NB4 (cell line): ENCODE measurements around the gene TMEM95.
"Not testable (repeated sequence)": the region's sequence is repeated elsewhere in the genome, so short reads cannot be mapped to it uniquely, and the experiment has no call there.

Source experiments
- DNase-seq: peaks from one replicate; pipeline ENCODE4 v3.0.0; 2010; ENCODE audit warnings: low read depth
- H3K4me3 ChIP-seq: one replicate; pipeline ENCODE4 v1.5.1; 2011; ENCODE audit warnings: mild to moderate bottlenecking, low read depth, low read length, moderate library complexity
- MYC ChIP-seq: IDR thresholded peaks from 2 replicates; pipeline ENCODE4 v1.6.1; 2011; ENCODE audit warnings: low read depth, low read length
- POLR2A ChIP-seq: IDR thresholded peaks from 2 replicates; pipeline ENCODE4 v1.6.1; 2011; ENCODE audit warnings: mild to moderate bottlenecking; ENCODE audit not compliant: insufficient read length; ENCODE audit errors: extremely low read depth
- TF ChIP-seq, protein P1 (sequence below): IDR thresholded peaks from one replicate; pipeline ENCODE4 v1.5.1; 2012; ENCODE audit warnings: low read depth, low read length
- TF ChIP-seq, protein P2 (sequence below): IDR thresholded peaks from 2 replicates; pipeline ENCODE4 v1.6.1; 2011; ENCODE audit warnings: low read depth, low read length

Gene TMEM95

DNA sequence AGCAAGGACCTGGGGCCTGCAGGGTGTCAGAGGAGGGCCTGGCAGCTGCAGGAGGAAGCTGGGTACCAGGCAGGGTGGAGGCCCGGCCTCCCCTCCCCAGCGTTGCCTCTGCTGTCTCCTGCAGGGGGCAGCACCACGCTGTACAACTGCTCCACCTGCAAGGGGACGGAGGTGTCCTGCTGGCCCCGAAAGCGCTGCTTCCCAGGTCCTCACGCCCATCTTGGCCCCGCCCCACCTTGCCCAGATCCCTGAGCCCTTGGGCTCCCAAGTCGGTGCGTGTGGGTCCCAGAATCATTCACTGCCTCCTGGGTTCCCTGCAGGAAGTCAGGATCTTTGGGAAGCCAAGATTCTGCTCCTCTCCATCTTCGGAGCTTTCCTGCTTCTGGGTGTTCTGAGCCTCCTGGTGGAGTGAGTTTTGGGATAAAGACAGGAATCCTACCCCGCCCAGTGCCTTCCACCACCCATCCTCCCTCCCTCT, 1.2 kb downstream of the TMEM95 start:
- TF ChIP-seq, protein P1, sequence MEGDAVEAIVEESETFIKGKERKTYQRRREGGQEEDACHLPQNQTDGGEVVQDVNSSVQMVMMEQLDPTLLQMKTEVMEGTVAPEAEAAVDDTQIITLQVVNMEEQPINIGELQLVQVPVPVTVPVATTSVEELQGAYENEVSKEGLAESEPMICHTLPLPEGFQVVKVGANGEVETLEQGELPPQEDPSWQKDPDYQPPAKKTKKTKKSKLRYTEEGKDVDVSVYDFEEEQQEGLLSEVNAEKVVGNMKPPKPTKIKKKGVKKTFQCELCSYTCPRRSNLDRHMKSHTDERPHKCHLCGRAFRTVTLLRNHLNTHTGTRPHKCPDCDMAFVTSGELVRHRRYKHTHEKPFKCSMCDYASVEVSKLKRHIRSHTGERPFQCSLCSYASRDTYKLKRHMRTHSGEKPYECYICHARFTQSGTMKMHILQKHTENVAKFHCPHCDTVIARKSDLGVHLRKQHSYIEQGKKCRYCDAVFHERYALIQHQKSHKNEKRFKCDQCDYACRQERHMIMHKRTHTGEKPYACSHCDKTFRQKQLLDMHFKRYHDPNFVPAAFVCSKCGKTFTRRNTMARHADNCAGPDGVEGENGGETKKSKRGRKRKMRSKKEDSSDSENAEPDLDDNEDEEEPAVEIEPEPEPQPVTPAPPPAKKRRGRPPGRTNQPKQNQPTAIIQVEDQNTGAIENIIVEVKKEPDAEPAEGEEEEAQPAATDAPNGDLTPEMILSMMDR = peak; percentile 62
- TF ChIP-seq MYC = peak; percentile 43; the same call in 1 of the 2 replicates
- TF ChIP-seq, protein P2, sequence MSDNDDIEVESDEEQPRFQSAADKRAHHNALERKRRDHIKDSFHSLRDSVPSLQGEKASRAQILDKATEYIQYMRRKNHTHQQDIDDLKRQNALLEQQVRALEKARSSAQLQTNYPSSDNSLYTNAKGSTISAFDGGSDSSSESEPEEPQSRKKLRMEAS = peak; percentile 59
- no peak for TF ChIP-seq POLR2A
- peak; percentile 81 for DNase-seq
- H3K4me3 ChIP-seq = no peak overlapping the region

DNA sequence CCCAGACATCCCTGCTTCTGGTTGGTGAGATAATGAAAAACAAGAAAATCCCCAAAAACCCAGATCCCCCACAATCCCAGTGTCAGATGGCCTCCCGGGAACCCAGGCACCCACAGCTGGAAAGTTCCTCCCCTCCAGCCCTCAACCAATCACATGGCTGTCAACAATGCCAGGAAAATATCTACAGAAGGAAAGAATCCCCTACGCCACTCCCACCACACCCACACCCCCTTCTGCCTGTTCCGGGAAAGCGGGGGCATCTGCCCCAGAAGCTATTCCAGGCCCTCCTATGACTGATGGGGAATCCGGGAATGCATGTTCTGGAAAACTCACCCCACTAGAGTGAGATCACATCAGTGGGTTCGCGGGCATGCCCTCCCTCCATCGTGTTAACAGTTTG, 1.8 kb downstream of the TMEM95 start:
- no peak overlapping the region for H3K4me3 ChIP-seq
- TF ChIP-seq, protein P2 = no peak
- TF ChIP-seq MYC = no peak
- no peak for DNase-seq

DNA sequence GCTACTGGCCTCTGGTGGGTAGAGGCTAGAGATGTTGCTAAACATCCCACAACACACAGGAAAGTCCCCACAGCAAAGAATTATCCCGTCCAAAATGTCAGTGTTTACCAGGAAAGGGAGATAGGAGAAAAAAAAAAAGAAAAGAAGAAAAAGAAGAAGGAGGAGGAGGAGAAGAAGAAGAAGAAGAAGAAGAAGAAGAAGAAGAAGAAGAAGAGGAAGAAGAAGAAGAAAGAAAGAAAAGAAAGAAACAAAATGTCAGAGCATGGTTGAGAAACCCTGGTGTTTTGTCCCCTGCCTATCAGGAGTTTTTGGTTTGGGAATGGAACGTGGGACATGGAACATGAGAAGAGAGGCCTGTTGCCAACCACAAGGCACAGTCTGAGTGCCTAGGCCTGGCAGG, 2.4 kb downstream of the TMEM95 start:
- H3K4me3 ChIP-seq = no peak overlapping the region
- TF ChIP-seq POLR2A (no peak), MYC (no peak)
- TF ChIP-seq, protein P2 = no peak
- TF ChIP-seq, protein P1 = no peak
- DNase-seq = no peak

DNA sequence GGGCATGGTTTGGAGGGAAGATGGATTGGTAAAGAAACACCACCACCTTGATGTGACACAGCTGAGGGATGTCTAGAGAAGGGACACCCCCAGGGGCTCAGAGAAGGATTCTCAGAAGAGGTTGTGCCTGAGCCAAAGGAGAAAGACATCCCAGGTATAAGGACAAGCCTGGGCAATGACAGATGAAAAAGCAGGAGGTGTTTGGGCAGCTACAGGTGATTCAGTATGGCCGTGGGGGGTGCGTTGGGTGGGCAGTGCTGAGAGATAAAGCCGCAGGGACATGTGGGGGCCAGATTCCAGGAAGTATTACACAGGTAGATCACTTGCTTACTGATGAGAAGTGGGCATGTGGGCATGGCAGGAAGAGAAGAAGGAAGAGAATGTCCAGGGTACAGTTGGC, 7.0 kb downstream of the TMEM95 start:
- TF ChIP-seq, protein P2 = no peak
- no peak for TF ChIP-seq MYC
- no peak for TF ChIP-seq POLR2A
- TF ChIP-seq, protein P1 = no peak
- no peak overlapping the region for H3K4me3 ChIP-seq
- DNase-seq = no peak

DNA sequence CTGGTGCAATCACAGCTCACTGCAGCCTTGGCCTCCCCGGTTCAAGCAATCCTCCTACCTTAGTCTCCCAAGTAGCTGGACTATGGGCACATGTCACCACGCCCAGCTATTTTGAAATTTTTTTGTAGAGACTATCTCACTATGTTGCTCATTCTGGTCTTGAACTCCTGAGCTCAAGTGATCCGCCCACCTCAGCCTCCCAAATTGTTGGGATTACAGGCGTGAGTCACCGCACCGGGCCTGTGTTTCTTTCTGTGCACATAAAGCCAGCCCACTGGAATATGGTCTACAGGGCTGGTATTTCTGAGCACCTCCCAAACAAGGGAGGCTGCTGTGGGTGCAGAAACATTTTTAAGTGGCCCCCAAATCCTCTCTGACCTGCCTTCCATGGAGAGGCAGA, 8.4 kb downstream of the TMEM95 start:
- TF ChIP-seq MYC = no peak
- TF ChIP-seq, protein P2 = no peak
- TF ChIP-seq, protein P1 = no peak
- no peak for TF ChIP-seq POLR2A
- H3K4me3 ChIP-seq = no peak overlapping the region
- no peak for DNase-seq

DNA sequence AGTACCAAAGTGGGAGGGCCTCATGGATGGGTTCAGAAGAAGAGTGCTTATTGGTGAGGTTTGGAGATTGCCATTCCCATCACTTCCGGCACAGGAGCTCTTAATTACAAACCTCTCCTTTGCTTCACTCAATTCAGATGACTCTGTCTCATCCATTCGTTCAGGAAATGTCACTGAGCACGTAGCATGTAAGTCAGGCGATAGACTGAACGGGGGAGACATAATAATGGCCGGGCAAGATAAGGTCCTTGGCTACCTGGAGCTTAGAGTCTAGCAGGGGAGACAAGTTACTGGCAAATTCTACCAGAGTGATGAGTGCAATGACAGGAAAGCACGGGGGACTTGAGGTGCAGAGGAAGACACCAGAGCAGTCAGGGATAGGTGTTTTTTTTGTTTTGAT, 11.0 kb downstream of the TMEM95 start:
- not testable (repeated sequence) for H3K4me3 ChIP-seq, DNase-seq

DNA sequence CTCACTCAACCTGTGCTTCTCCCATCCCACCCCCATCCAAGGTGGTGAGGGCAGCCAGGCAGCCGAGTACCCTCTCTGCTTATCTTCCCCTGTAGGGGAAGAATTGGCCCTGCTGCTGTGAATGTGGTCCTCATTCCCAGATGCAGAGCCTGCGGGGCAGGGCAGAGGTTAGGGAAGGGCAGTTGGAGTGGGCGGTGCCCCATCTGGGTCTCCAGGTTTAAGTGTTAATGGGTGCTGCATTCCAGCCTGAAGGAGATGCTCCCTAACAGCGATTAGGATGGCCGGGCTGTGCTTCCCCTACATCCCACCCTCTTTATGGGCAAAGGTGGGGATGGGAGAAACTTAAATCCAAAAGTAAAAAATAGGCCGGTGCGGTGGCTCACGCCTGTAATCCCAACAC, 12.1 kb downstream of the TMEM95 start:
- H3K4me3 ChIP-seq = no peak overlapping the region
- DNase-seq = no peak
- TF ChIP-seq MYC (no peak), POLR2A (no peak)
